ENCODE data around the gene CD320. TPM values are rescaled to one million over a fixed set of nuclear protein-coding genes. Genes with fewer than 3 reads are reported as not detected.

CD320 gene
- polyA plus RNA-seq, 1 donor (not counting 4 experiments of a cell fraction or from before 2014, with no cell fraction given) = 14.1 TPM

- H3K27me3 ChIP-seq (ENCODE audit: control insufficient read depth, extremely low read depth, insufficient read depth, low read length) = no peaks in the 10 kb centered on the region
- dilution Hi-C loops (cut with MboI; ENCODE audit: extremely low pct_ligation_motif_present, low sequenced_read_pairs) = no loop called here
- H3K27ac ChIP-seq (ENCODE audit: control insufficient read depth, insufficient read depth, low read length) = no peak overlapping the region
- no peak overlapping the region for H3K4me3 ChIP-seq (ENCODE audit: control insufficient read depth in 2 of 3, extremely low read depth in 1 of 3, insufficient read depth in 2 of 3, low read depth in 1 of 3, low read length in 3 of 3)
- H3K36me3 ChIP-seq (ENCODE audit: control insufficient read depth in 2 of 2, extremely low read depth in 1 of 2, insufficient read depth in 2 of 2, low read length in 2 of 2) = peaks cover 14 to 31% of the 10 kb centered on the region in 2 experiments
- DNase-seq (ENCODE audit: low read depth, low spot score) (no peak), FAIRE-seq (no peak)
- no peaks in the 10 kb centered on the region for H4K20me1 ChIP-seq (ENCODE audit: control insufficient read depth, extremely low read depth, insufficient read depth, low read length)
- no peak overlapping the region for H3K4me2 ChIP-seq (ENCODE audit: control insufficient read depth, extremely low read depth, insufficient read depth, low read depth, low read length)
- TF ChIP-seq CTCF (optimal IDR thresholded peaks at IDR 0.05 in 1 of 3, IDR thresholded peaks at IDR 0.05 in 1 of 3, conservative IDR thresholded peaks at IDR 0.05 in 1 of 3; ENCODE audit: extremely low read depth in 1 of 3, insufficient read depth in 2 of 3, low read length in 3 of 3) = no peak
- TF ChIP-seq EZH2 (IDR thresholded peaks at IDR 0.05; ENCODE audit: low read length) = no peak
- H3K79me2 ChIP-seq (ENCODE audit: control insufficient read depth, insufficient read depth, low read length) = no peaks in the 10 kb centered on the region
- H3K9me1 ChIP-seq (ENCODE audit: control insufficient read depth, extremely low read depth, insufficient read depth, low read length) = no peaks in the 10 kb centered on the region
- no peak overlapping the region for H3K9ac ChIP-seq (ENCODE audit: control insufficient read depth, extremely low read depth, insufficient read depth, low read length)
- H3K9me3 ChIP-seq (ENCODE audit: control insufficient read depth, low read depth, low read length) = no peaks in the 10 kb centered on the region
- H2AFZ ChIP-seq (ENCODE audit: control insufficient read depth, low read length) = no peak overlapping the region
- peaks cover 23% of the 10 kb centered on the region for H3K4me1 ChIP-seq (ENCODE audit: control insufficient read depth, extremely low read depth, insufficient read depth, low read length)
Measured at GRCh38 chr19:8311461-8312260, 3.5 kb upstream of the CD320 start.

- Histone ChIP-seq H3K4me3 (ENCODE audit: control insufficient read depth in 2 of 3, extremely low read depth in 1 of 3, insufficient read depth in 2 of 3, low read depth in 1 of 3, low read length in 3 of 3) (no peak overlapping the region), H3K36me3 (ENCODE audit: control insufficient read depth in 2 of 2, extremely low read depth in 1 of 2, insufficient read depth in 2 of 2, low read length in 2 of 2) (peaks cover 12 to 28% of the 10 kb centered on the region in 2 experiments), H3K9ac (ENCODE audit: control insufficient read depth, extremely low read depth, insufficient read depth, low read length) (no peak overlapping the region), H3K4me1 (ENCODE audit: control insufficient read depth, extremely low read depth, insufficient read depth, low read length) (peaks cover 23% of the 10 kb centered on the region), H3K4me2 (ENCODE audit: control insufficient read depth, extremely low read depth, insufficient read depth, low read depth, low read length) (no peak overlapping the region), H2AFZ (ENCODE audit: control insufficient read depth, low read length) (no peak overlapping the region), H3K79me2 (ENCODE audit: control insufficient read depth, insufficient read depth, low read length) (no peaks in the 10 kb centered on the region), H3K9me3 (ENCODE audit: control insufficient read depth, low read depth, low read length) (no peaks in the 10 kb centered on the region), H3K9me1 (ENCODE audit: control insufficient read depth, extremely low read depth, insufficient read depth, low read length) (no peaks in the 10 kb centered on the region), H3K27me3 (ENCODE audit: control insufficient read depth, extremely low read depth, insufficient read depth, low read length) (no peaks in the 10 kb centered on the region), H3K27ac (ENCODE audit: control insufficient read depth, insufficient read depth, low read length) (no peak overlapping the region), H4K20me1 (ENCODE audit: control insufficient read depth, extremely low read depth, insufficient read depth, low read length) (no peaks in the 10 kb centered on the region)
- TF ChIP-seq CTCF (optimal IDR thresholded peaks at IDR 0.05 in 1 of 3, IDR thresholded peaks at IDR 0.05 in 1 of 3, conservative IDR thresholded peaks at IDR 0.05 in 1 of 3; ENCODE audit: extremely low read depth in 1 of 3, insufficient read depth in 2 of 3, low read length in 3 of 3) = no peak
- TF ChIP-seq EZH2 (IDR thresholded peaks at IDR 0.05; ENCODE audit: low read length) = no peak
- DNase-seq (ENCODE audit: low read depth, low spot score) (no peak), FAIRE-seq (no peak)
- dilution Hi-C loops (cut with MboI; ENCODE audit: extremely low pct_ligation_motif_present, low sequenced_read_pairs) = no loop called here
Measured at GRCh38 chr19:8310342-8311055, 2.3 kb upstream of the CD320 start.

Data from keratinocyte (primary cell).